ENCODE measurements around the gene IQSEC1. TPM values are rescaled to one million over a fixed set of nuclear protein-coding genes. Genes with fewer than 3 reads are reported as not detected.

Gene IQSEC1
- total RNA-seq, 1 donor from 2014 or later = 211 TPM

GRCh38 chr3:13111173-13111872 is 38.1 kb upstream of the IQSEC1 start:
- Mint-ChIP-seq H3K27me3 (ENCODE audit: unreplicated experiment) (peaks cover 8% of the 10 kb centered on the region), H3K4me3 (ENCODE audit: unreplicated experiment) (no peak overlapping the region), H3K36me3 (ENCODE audit: unreplicated experiment) (no peaks in the 10 kb centered on the region), H3K27ac (ENCODE audit: unreplicated experiment) (no peak overlapping the region), H3K4me1 (ENCODE audit: low read depth, unreplicated experiment) (peaks cover 9% of the 10 kb centered on the region), H3K9me3 (ENCODE audit: unreplicated experiment) (peaks cover 6% of the 10 kb centered on the region)
- TF ChIP-seq, protein P1, sequence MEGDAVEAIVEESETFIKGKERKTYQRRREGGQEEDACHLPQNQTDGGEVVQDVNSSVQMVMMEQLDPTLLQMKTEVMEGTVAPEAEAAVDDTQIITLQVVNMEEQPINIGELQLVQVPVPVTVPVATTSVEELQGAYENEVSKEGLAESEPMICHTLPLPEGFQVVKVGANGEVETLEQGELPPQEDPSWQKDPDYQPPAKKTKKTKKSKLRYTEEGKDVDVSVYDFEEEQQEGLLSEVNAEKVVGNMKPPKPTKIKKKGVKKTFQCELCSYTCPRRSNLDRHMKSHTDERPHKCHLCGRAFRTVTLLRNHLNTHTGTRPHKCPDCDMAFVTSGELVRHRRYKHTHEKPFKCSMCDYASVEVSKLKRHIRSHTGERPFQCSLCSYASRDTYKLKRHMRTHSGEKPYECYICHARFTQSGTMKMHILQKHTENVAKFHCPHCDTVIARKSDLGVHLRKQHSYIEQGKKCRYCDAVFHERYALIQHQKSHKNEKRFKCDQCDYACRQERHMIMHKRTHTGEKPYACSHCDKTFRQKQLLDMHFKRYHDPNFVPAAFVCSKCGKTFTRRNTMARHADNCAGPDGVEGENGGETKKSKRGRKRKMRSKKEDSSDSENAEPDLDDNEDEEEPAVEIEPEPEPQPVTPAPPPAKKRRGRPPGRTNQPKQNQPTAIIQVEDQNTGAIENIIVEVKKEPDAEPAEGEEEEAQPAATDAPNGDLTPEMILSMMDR (IDR thresholded peaks at IDR 0.05; ENCODE audit: partially characterized antibody, unreplicated experiment) = no peak
- DNase-seq = no peak

DNA sequence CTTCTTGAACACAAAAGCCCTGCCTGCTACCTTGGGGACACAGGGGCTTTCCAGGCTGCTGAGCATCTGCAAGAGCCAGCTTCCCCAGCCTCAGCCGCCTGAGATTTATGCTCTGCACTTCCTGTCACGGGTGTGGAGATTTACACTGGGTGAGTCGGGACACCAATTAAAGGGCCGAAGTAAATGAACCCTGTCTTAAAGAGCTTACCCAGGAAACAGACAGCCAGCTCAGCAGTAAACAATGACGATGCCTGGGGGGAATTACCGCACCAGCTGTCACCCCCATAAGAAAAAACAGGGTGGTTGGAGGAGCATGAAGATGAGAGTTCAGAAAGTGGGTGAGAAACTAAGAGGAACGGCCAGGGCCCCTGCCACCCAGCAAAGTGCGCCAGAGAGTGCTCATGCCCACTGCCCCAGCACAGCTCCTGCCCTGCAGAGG is 37.5 kb upstream of the IQSEC1 start:
- Mint-ChIP-seq H3K36me3 (ENCODE audit: unreplicated experiment) (no peaks in the 10 kb centered on the region), H3K4me3 (ENCODE audit: unreplicated experiment) (no peak overlapping the region), H3K27me3 (ENCODE audit: unreplicated experiment) (peaks cover 8% of the 10 kb centered on the region), H3K4me1 (ENCODE audit: low read depth, unreplicated experiment) (peaks cover 9% of the 10 kb centered on the region), H3K9me3 (ENCODE audit: unreplicated experiment) (peaks cover 6% of the 10 kb centered on the region), H3K27ac (ENCODE audit: unreplicated experiment) (peak overlapping the region; percentile 62)
- no peak for DNase-seq
- TF ChIP-seq, protein P1 (IDR thresholded peaks at IDR 0.05; ENCODE audit: partially characterized antibody, unreplicated experiment) = no peak

DNA sequence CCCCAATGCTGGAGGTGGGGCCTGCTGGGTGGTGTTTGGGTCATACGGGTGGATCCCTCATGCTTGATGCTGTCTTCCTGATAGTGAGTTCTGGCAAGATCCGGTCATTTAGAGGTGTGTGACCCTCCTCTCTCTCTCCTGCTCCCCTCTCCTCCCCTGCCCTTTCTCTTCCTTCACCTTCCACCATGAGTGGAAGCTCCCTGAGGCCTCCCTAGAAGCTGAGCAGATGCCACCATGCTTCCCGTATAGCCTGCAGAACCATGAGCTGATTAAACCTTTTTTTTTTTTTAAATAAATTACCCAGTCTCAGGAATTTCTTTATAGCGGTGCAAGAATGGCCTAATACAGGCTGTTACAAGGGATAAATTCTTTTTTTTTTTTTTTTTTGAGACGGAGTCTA is 36.3 kb upstream of the IQSEC1 start:
- TF ChIP-seq, protein P1 (IDR thresholded peaks at IDR 0.05; ENCODE audit: partially characterized antibody, unreplicated experiment) = no peak
- Mint-ChIP-seq H3K27me3 (ENCODE audit: unreplicated experiment) (peaks cover 8% of the 10 kb centered on the region), H3K27ac (ENCODE audit: unreplicated experiment) (no peak overlapping the region), H3K4me1 (ENCODE audit: low read depth, unreplicated experiment) (peaks cover 12% of the 10 kb centered on the region), H3K4me3 (ENCODE audit: unreplicated experiment) (no peak overlapping the region), H3K36me3 (ENCODE audit: unreplicated experiment) (no peaks in the 10 kb centered on the region), H3K9me3 (ENCODE audit: unreplicated experiment) (peaks cover 6% of the 10 kb centered on the region)
- DNase-seq = no peak

- Mint-ChIP-seq H3K9me3 (ENCODE audit: unreplicated experiment) (peaks cover 6% of the 10 kb centered on the region), H3K27ac (ENCODE audit: unreplicated experiment) (no peak overlapping the region), H3K4me3 (ENCODE audit: unreplicated experiment) (no peak overlapping the region), H3K27me3 (ENCODE audit: unreplicated experiment) (peaks cover 8% of the 10 kb centered on the region), H3K4me1 (ENCODE audit: low read depth, unreplicated experiment) (peaks cover 12% of the 10 kb centered on the region), H3K36me3 (ENCODE audit: unreplicated experiment) (no peaks in the 10 kb centered on the region)
- DNase-seq = no peak
- TF ChIP-seq, protein P1 (IDR thresholded peaks at IDR 0.05; ENCODE audit: partially characterized antibody, unreplicated experiment) = no peak
These were observed 35.6 kb upstream of the IQSEC1 start for GRCh38 chr3:13108861-13109260.

DNA sequence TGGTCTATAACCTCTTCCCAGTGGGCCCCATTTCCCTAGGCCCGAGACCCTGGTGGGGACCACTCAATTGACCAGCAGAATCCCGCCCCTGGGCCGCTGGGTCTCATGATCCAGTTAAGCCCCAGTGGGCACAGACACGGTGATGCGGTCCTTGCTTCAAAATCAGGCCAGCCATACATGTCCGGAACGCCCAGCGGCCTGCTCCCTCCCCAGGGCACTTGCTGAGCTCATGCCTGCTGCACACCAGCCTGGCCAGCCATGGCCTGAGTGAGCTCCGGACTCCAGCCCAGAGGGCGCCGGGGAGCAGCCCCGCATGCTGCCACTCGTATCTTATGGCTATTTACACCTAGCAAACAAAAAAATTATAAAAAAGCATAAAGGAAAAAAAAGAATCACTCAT is 34.4 kb upstream of the IQSEC1 start:
- Mint-ChIP-seq H3K4me3 (ENCODE audit: unreplicated experiment) (no peak overlapping the region), H3K9me3 (ENCODE audit: unreplicated experiment) (peaks cover 6% of the 10 kb centered on the region), H3K27me3 (ENCODE audit: unreplicated experiment) (peaks cover 4% of the 10 kb centered on the region), H3K4me1 (ENCODE audit: low read depth, unreplicated experiment) (peaks cover 16% of the 10 kb centered on the region), H3K36me3 (ENCODE audit: unreplicated experiment) (no peaks in the 10 kb centered on the region), H3K27ac (ENCODE audit: unreplicated experiment) (no peak overlapping the region)
- no peak for DNase-seq
- TF ChIP-seq, protein P1 (IDR thresholded peaks at IDR 0.05; ENCODE audit: partially characterized antibody, unreplicated experiment) = no peak

Measured in glutamatergic neuron (in vitro differentiated cells).